Activated T-cell treated with anti-CD3 and anti-CD28 coated beads, Interleukin-2, amount 50 U/mL, for 72 hours (primary cell): ENCODE results near the gene GDPD1. TPM values are rescaled to one million over a fixed set of nuclear protein-coding genes. Genes with fewer than 3 reads are reported as not detected.
"Not testable (repeated sequence)": the region's sequence is repeated elsewhere in the genome, so short reads cannot be mapped to it uniquely, and the experiment has no call there.

Source experiments
- ATAC-seq, 2 donors: fragments of 150-1000 bp; cut with Tn5 transposase; replicated peaks in 1 of 2; 2 replicates each; pipeline ENCODE4 v1.10.0; 2021; ENCODE audit warnings: moderate library complexity in 2 of 2, mild to moderate bottlenecking in 1 of 2
- DNase-seq, 2 donors: peaks; one replicate each; pipeline ENCODE4 v3.0.0; 2021 to 2022; ENCODE audit warnings: mixed read lengths in 1 of 2
- H3K27ac Mint-ChIP-seq: one replicate; pipeline ENCODE4 v1.8.0; 2022; ENCODE audit warnings: mild to moderate bottlenecking, moderate library complexity, mixed read lengths
- H3K27me3 Mint-ChIP-seq: one replicate; pipeline ENCODE4 v1.8.0; 2022; ENCODE audit warnings: low read depth, mixed read lengths
- H3K36me3 Mint-ChIP-seq, 2 donors: one replicate each; pipeline ENCODE4 v1.8.0; 2022; ENCODE audit warnings: mixed read lengths in 2 of 2, mild to moderate bottlenecking in 1 of 2; ENCODE audit not compliant: insufficient read depth in 2 of 2
- H3K4me1 Mint-ChIP-seq: one replicate; pipeline ENCODE4 v1.8.0; 2022; ENCODE audit warnings: low read depth, mixed read lengths
- H3K4me3 Mint-ChIP-seq, 2 donors: one replicate each; pipeline ENCODE4 v1.8.0; 2022; ENCODE audit warnings: mild to moderate bottlenecking in 2 of 2, mixed read lengths in 2 of 2, moderate library complexity in 2 of 2
- H3K9me3 Mint-ChIP-seq, 2 donors: one replicate each; pipeline ENCODE4 v1.8.0; 2022; ENCODE audit warnings: mixed read lengths in 2 of 2
- total RNA-seq, 2 donors: library from RNA; stranded (reverse); gene quantifications; one replicate each; pipeline ENCODE4 v1.2.3, GENCODE V29; 2022

Gene GDPD1
- total RNA-seq, 2 donors from 2014 or later: 3.0 to 3.2 TPM

DNA sequence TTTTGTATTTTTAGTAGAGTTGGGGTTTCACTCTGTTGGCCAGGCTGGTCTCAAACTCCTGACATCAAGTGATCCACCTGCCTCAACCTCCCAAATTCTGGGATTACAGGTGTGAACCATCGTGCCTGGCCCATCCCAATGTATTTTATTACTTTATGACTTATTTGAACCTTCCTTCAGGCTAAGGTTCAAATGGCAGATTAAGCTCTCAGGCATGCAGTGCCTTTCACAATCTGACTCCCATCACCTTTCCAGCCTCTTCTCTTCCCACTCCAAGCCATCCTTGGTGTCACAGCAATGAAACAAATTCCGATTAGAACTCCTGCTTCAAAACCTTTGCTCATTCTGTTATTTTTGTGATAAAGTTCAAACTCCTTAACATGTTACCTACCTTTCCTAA is 84.5 kb downstream of the GDPD1 start:
- DNase-seq: no peak
- no peaks in the 10 kb centered on the region for H3K9me3 Mint-ChIP-seq
- H3K27me3 Mint-ChIP-seq: peaks cover 14% of the 10 kb centered on the region
- no peaks in the 10 kb centered on the region for H3K36me3 Mint-ChIP-seq
- no peaks in the 10 kb centered on the region for H3K4me1 Mint-ChIP-seq
- no peak overlapping the region for H3K4me3 Mint-ChIP-seq
- no peak overlapping the region for H3K27ac Mint-ChIP-seq
- ATAC-seq: no peak

- Mint-ChIP-seq H3K27ac (no peak overlapping the region), H3K9me3 (no peaks in the 10 kb centered on the region), H3K36me3 (no peaks in the 10 kb centered on the region), H3K4me3 (no peak overlapping the region), H3K27me3 (peaks cover under 1% of the 10 kb centered on the region), H3K4me1 (peaks cover 7% of the 10 kb centered on the region)
- ATAC-seq (no peak), DNase-seq (no peak)
These were observed 90.1 kb downstream of the GDPD1 start for GRCh38 chr17:59310263-59310920.

GRCh38 chr17:59311051-59311468 is 90.7 kb downstream of the GDPD1 start:
- peak; percentile 41 to 60 for DNase-seq
- H3K36me3 Mint-ChIP-seq: no peaks in the 10 kb centered on the region

GRCh38 chr17:59311521-59311920 is 91.2 kb downstream of the GDPD1 start:
- not testable (repeated sequence) for H3K36me3 Mint-ChIP-seq, H3K27me3 Mint-ChIP-seq

More at GRCh38 chr17:59311051-59311468, 90.7 kb downstream of the GDPD1 start:
- Mint-ChIP-seq H3K27ac (peak overlapping the region; percentile 11), H3K4me1 (peaks cover 7% of the 10 kb centered on the region), H3K9me3 (no peaks in the 10 kb centered on the region), H3K27me3 (no peaks in the 10 kb centered on the region), H3K4me3 (no peak overlapping the region)
- peak; percentile 97 to 98 for ATAC-seq

DNA sequence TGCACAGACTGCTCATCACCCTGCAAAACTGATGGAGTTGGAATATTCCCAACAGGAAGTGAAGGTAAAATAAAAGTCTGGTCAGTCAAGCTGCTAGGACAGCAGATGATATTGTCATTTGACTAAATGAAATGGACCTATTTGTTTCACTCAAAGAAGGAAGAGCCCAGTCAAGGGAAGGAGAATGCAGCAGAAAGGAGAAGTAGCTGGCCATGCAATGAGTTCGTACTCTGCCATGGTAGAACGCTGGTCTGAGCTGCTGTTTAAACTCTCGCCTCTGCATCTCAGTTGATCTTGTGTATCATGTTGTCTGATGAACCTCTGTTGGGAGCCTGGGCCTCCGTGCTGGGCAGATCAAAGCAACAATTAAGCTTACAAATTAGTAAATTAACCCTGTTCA is 95.6 kb downstream of the GDPD1 start:
- Mint-ChIP-seq H3K9me3 (no peaks in the 10 kb centered on the region), H3K4me1 (peaks cover 4% of the 10 kb centered on the region), H3K36me3 (no peaks in the 10 kb centered on the region), H3K27ac (no peak overlapping the region), H3K27me3 (no peaks in the 10 kb centered on the region), H3K4me3 (no peak overlapping the region)
- ATAC-seq (no peak), DNase-seq (no peak)

More at GRCh38 chr17:59311521-59311920, 91.2 kb downstream of the GDPD1 start:
- H3K27ac Mint-ChIP-seq, H3K4me3 Mint-ChIP-seq, H3K9me3 Mint-ChIP-seq, H3K4me1 Mint-ChIP-seq, DNase-seq: not testable (repeated sequence)
- ATAC-seq: peak in 1 of 2 donors; percentile 25

Other genes with a start within 250 kb of the GDPD1 start
- gene TRIM37, start 113.6 kb upstream of the GDPD1 start, total RNA-seq: 10 to 100 TPM; 26.3 to 31.1 TPM
- 10 to 100 TPM; 62.7 to 71.8 TPM for gene SKA2, start 65.3 kb upstream of the GDPD1 start, total RNA-seq
- 100 to 1,000 TPM in 1 of 2 donors, 10 to 100 TPM in 1; 99.5 to 108 TPM for gene PRR11, start 64.8 kb upstream of the GDPD1 start, total RNA-seq
- 10 to 100 TPM; 12.8 to 14.5 TPM for gene SMG8, start 10.5 kb upstream of the GDPD1 start, total RNA-seq
- gene YPEL2, start 111.1 kb downstream of the GDPD1 start, total RNA-seq: 10 to 100 TPM; 13.4 to 18.9 TPM